ENCODE measurements around the gene ABHD2.

ABHD2 gene

GRCh38 chr15:89211678-89212170 lies 123.5 kb downstream of the ABHD2 start:
- peaks cover 8% of the 10 kb centered on the region for H3K27me3 ChIP-seq (ENCODE audit: control insufficient read depth, low read length)
- no peaks in the 10 kb centered on the region for H3K79me2 ChIP-seq (ENCODE audit: control insufficient read depth, low read length)
- peaks cover 5% of the 10 kb centered on the region for H3K4me1 ChIP-seq (ENCODE audit: control insufficient read depth, low read length)
- no peaks in the 10 kb centered on the region for H3K36me3 ChIP-seq (ENCODE audit: control insufficient read depth, low read length)
- H3K4me2 ChIP-seq (ENCODE audit: low read length), result no peak overlapping the region
- H3F3A ChIP-seq (ENCODE audit: control insufficient read depth, insufficient read depth), result no peaks in the 10 kb centered on the region
- H3K9me2 ChIP-seq (replicated peaks; ENCODE audit: control insufficient read depth, low read length), result no peaks in the 10 kb centered on the region
- H3K27ac ChIP-seq (ENCODE audit: low read depth, low read length), result no peak overlapping the region
- H3K4me3 ChIP-seq (ENCODE audit: low read length), result no peak overlapping the region
- TF ChIP-seq CTCF (IDR thresholded peaks at IDR 0.05; ENCODE audit: low read depth, low read length, poor library complexity, severe bottlenecking) (no peak), EZH2phosphoT487 (IDR thresholded peaks at IDR 0.05; ENCODE audit: borderline replicate concordance, low read length) (no peak)
- H3K9me3 ChIP-seq (ENCODE audit: control insufficient read depth, insufficient read depth, low read length), result no peaks in the 10 kb centered on the region
- H4K20me1 ChIP-seq (ENCODE audit: control insufficient read depth, insufficient read depth, low read depth, low read length), result no peaks in the 10 kb centered on the region

DNA sequence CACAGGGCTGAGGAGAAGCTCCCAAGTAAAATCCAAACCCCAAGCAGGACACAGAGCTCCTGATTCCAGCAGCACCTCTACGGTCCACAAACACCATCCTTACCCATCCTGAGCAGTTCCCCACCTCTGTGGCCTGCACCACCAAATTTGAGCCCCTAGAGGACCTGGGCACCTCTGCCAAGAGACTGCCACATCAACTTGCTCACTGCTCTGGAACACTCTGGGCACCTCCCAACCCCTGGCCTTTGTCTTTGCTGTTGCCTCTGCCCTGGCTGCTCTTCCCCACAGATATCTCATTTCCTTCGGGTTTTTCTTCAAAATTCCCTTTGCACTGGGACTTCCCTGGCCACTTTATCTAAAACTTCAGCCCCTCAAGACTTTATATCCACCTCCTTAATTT lies 127.4 kb downstream of the ABHD2 start:
- Histone ChIP-seq H3K79me2 (ENCODE audit: control insufficient read depth, low read length) (no peaks in the 10 kb centered on the region), H3K36me3 (ENCODE audit: control insufficient read depth, low read length) (no peaks in the 10 kb centered on the region), H3K4me3 (ENCODE audit: low read length) (no peak overlapping the region), H3K27me3 (ENCODE audit: control insufficient read depth, low read length) (peaks cover 9% of the 10 kb centered on the region), H3K9me3 (ENCODE audit: control insufficient read depth, insufficient read depth, low read length) (no peaks in the 10 kb centered on the region), H3K4me2 (ENCODE audit: low read length) (no peak overlapping the region), H3K9me2 (replicated peaks; ENCODE audit: control insufficient read depth, low read length) (no peaks in the 10 kb centered on the region), H4K20me1 (ENCODE audit: control insufficient read depth, insufficient read depth, low read depth, low read length) (no peaks in the 10 kb centered on the region), H3F3A (ENCODE audit: control insufficient read depth, insufficient read depth) (no peaks in the 10 kb centered on the region), H3K27ac (ENCODE audit: low read depth, low read length) (no peak overlapping the region), H3K4me1 (ENCODE audit: control insufficient read depth, low read length) (no peaks in the 10 kb centered on the region)
- no peak for TF ChIP-seq CTCF (IDR thresholded peaks at IDR 0.05; ENCODE audit: low read depth, low read length, poor library complexity, severe bottlenecking)
- no peak for TF ChIP-seq EZH2phosphoT487 (IDR thresholded peaks at IDR 0.05; ENCODE audit: borderline replicate concordance, low read length)

GRCh38 chr15:89217031-89217430 lies 128.8 kb downstream of the ABHD2 start:
- no peaks in the 10 kb centered on the region for H3K9me3 ChIP-seq (ENCODE audit: control insufficient read depth, insufficient read depth, low read length)
- no peak overlapping the region for H3K4me2 ChIP-seq (ENCODE audit: low read length)
- peaks cover 5% of the 10 kb centered on the region for H3K27me3 ChIP-seq (ENCODE audit: control insufficient read depth, low read length)
- no peaks in the 10 kb centered on the region for H4K20me1 ChIP-seq (ENCODE audit: control insufficient read depth, insufficient read depth, low read depth, low read length)
- H3K27ac ChIP-seq (ENCODE audit: low read depth, low read length), result no peak overlapping the region
- no peaks in the 10 kb centered on the region for H3K9me2 ChIP-seq (replicated peaks; ENCODE audit: control insufficient read depth, low read length)
- TF ChIP-seq CTCF (IDR thresholded peaks at IDR 0.05; ENCODE audit: low read depth, low read length, poor library complexity, severe bottlenecking), result no peak
- TF ChIP-seq EZH2phosphoT487 (IDR thresholded peaks at IDR 0.05; ENCODE audit: borderline replicate concordance, low read length), result no peak
- H3K4me1 ChIP-seq (ENCODE audit: control insufficient read depth, low read length), result no peaks in the 10 kb centered on the region
- H3K4me3 ChIP-seq (ENCODE audit: low read length), result no peak overlapping the region
- no peaks in the 10 kb centered on the region for H3F3A ChIP-seq (ENCODE audit: control insufficient read depth, insufficient read depth)
- H3K79me2 ChIP-seq (ENCODE audit: control insufficient read depth, low read length), result no peaks in the 10 kb centered on the region
- H3K36me3 ChIP-seq (ENCODE audit: control insufficient read depth, low read length), result no peaks in the 10 kb centered on the region

Data from DOHH2 (cell line).